ENCODE measurements around the gene RTN3.

Gene RTN3

DNA sequence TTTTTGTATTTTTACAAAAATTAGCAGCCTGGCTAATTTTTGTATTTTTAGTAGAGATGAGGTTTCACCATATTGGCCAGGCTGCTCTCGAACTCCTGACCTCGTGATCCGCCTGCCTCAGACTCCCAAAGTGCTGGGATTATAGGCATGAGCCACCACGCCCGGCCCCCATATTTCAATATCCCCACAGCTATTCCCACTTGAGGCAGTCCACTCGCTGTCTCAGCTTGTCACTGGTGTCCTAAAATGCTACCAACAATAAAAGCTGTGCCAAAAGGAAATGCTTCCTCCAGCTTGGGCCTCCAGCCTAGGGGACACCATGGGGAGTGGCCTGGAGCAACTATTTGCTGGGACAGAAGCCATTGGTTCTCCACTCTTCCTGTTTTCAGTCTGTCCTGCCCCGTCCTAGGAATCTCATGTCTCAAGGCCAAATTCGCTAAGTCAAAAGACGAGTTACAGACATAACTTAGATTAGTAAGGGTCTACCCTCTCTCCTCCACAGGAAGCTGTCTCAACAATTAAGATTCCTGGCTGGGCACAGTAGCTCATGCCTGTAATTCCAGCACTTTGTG lies 124.6 kb downstream of the RTN3 start:
- no peak overlapping the region for H3K4me3 ChIP-seq (ENCODE audit: low read depth, low read length)
- TF ChIP-seq, protein P1, sequence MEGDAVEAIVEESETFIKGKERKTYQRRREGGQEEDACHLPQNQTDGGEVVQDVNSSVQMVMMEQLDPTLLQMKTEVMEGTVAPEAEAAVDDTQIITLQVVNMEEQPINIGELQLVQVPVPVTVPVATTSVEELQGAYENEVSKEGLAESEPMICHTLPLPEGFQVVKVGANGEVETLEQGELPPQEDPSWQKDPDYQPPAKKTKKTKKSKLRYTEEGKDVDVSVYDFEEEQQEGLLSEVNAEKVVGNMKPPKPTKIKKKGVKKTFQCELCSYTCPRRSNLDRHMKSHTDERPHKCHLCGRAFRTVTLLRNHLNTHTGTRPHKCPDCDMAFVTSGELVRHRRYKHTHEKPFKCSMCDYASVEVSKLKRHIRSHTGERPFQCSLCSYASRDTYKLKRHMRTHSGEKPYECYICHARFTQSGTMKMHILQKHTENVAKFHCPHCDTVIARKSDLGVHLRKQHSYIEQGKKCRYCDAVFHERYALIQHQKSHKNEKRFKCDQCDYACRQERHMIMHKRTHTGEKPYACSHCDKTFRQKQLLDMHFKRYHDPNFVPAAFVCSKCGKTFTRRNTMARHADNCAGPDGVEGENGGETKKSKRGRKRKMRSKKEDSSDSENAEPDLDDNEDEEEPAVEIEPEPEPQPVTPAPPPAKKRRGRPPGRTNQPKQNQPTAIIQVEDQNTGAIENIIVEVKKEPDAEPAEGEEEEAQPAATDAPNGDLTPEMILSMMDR (IDR thresholded peaks at IDR 0.05; ENCODE audit: borderline replicate concordance, insufficient read depth, low read depth, low read length): no peak
